K562 (cell line): Measurements from ENCODE around the gene NEURL1B.

Experiments
- BACH1 ChIP-seq: fragments of 200-800 bp; sonication (Bioruptor generic); IDR thresholded peaks from 2 replicates; pipeline ENCODE4 v1.6.1; 2016; ENCODE audit warnings: missing genetic modification characterization, missing compliant biosample characterization
- HDAC2 ChIP-seq: fragments of 450-650 bp; IDR thresholded peaks from 2 replicates; pipeline ENCODE4 v1.6.1; 2016; ENCODE audit warnings: mild to moderate bottlenecking
- NCOR1 ChIP-seq: fragments of 450-650 bp; IDR thresholded peaks from 2 replicates; pipeline ENCODE4 v1.6.1; 2016; ENCODE audit warnings: mild to moderate bottlenecking, moderate library complexity
- POLR2AphosphoS5 ChIP-seq: IDR thresholded peaks from 2 replicates; pipeline ENCODE4 v1.6.1; 2011; ENCODE audit warnings: mild to moderate bottlenecking, low read depth, low read length, moderate library complexity; ENCODE audit not compliant: control insufficient read depth, insufficient read depth
- SETDB1 ChIP-seq: IDR thresholded peaks from one replicate; pipeline ENCODE4 v1.6.1; 2012; ENCODE audit warnings: low read length, control low read depth, inconsistent platforms
- XRCC5 ChIP-seq: fragments of 200-400 bp; formaldehyde crosslinking; IDR thresholded peaks from 2 replicates; pipeline ENCODE4 v1.6.1; 2017; ENCODE audit warnings: low read depth, mild to moderate bottlenecking, low read length
- TF ChIP-seq, protein P1 (sequence below): sonication (generic); formaldehyde crosslinking; IDR thresholded peaks from 2 replicates; pipeline ENCODE4 v1.5.0; 2020; ENCODE audit warnings: missing genetic modification reagents
- TF ChIP-seq, protein P2 (sequence below): fragments of 200-800 bp; sonication (Bioruptor generic); IDR thresholded peaks from 2 replicates; pipeline ENCODE4 v1.6.1; 2017; ENCODE audit warnings: missing genetic modification characterization, missing compliant biosample characterization
- TF ChIP-seq, protein P3 (sequence below): sonication (generic); formaldehyde crosslinking; IDR thresholded peaks from 2 replicates; pipeline ENCODE4 v1.9.0; 2022; ENCODE audit warnings: mild to moderate bottlenecking, missing genetic modification reagents

DNA sequence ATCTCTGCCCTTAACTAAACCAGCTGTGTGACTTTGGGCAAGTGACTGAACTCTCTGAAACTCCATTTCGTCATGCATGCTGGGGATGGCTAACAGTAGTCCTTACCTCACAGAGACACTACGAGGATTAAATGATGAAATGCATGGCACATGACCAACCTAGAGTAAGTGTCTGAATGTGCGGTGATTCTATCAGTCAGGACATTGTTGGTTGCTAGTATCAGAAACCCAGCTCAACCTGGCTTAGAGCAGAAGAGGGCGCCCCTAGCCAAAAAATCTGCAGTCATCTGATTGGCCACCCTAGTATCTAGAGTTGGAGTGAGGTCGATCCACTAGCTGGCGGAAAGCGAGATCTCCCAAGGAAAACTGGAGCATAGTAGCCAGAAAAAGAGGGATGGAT, 25.2 kb downstream of the NEURL1B start:
- no peak for TF ChIP-seq XRCC5
- TF ChIP-seq, protein P1, sequence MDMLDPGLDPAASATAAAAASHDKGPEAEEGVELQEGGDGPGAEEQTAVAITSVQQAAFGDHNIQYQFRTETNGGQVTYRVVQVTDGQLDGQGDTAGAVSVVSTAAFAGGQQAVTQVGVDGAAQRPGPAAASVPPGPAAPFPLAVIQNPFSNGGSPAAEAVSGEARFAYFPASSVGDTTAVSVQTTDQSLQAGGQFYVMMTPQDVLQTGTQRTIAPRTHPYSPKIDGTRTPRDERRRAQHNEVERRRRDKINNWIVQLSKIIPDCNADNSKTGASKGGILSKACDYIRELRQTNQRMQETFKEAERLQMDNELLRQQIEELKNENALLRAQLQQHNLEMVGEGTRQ (CRISPR knock-in tag), result no peak
- TF ChIP-seq SETDB1, result no peak
- TF ChIP-seq, protein P2, sequence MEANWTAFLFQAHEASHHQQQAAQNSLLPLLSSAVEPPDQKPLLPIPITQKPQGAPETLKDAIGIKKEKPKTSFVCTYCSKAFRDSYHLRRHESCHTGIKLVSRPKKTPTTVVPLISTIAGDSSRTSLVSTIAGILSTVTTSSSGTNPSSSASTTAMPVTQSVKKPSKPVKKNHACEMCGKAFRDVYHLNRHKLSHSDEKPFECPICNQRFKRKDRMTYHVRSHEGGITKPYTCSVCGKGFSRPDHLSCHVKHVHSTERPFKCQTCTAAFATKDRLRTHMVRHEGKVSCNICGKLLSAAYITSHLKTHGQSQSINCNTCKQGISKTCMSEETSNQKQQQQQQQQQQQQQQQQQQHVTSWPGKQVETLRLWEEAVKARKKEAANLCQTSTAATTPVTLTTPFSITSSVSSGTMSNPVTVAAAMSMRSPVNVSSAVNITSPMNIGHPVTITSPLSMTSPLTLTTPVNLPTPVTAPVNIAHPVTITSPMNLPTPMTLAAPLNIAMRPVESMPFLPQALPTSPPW (CRISPR knock-in tag), result no peak
- no peak for TF ChIP-seq BACH1 (tag)
- TF ChIP-seq, protein P3, sequence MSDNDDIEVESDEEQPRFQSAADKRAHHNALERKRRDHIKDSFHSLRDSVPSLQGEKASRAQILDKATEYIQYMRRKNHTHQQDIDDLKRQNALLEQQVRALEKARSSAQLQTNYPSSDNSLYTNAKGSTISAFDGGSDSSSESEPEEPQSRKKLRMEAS (CRISPR knock-in tag), result no peak
- TF ChIP-seq NCOR1, result no peak
- no peak for TF ChIP-seq POLR2AphosphoS5
- TF ChIP-seq HDAC2, result no peak
